ENCODE measurements around the gene ITPA. TPM values are rescaled to one million over a fixed set of nuclear protein-coding genes. Genes with fewer than 3 reads are reported as not detected.

Gene ITPA
- total and polyA plus RNA-seq, 2 of the 4 experiments (the other 2 are of a cell fraction), result 32.4 to 49.0 TPM

- ATAC-seq (ENCODE audit: low read depth), result no peak
- Histone ChIP-seq H2BK20ac (ENCODE audit: low read depth, low read length) (no peak overlapping the region), H2BK5ac (ENCODE audit: low read depth, low read length, poor library complexity, severe bottlenecking) (no peak overlapping the region), H4K91ac (ENCODE audit: insufficient read depth, low read depth, low read length) (no peak overlapping the region), H2AK5ac (ENCODE audit: low read depth, low read length) (no peak overlapping the region), H3K4me3 (ENCODE audit: insufficient read depth, low read depth, low read length) (no peak overlapping the region), H3K27ac (ENCODE audit: insufficient read depth, low read length) (no peak overlapping the region), H2BK120ac (ENCODE audit: low read depth, low read length) (no peak overlapping the region), H2BK15ac (ENCODE audit: low read depth, low read length) (no peak overlapping the region), H3K56ac (ENCODE audit: extremely low read depth, insufficient read depth, low read length) (no peak overlapping the region), H3K4ac (ENCODE audit: low read depth, low read length) (no peak overlapping the region), H3K9me3 (ENCODE audit: control insufficient read depth, insufficient read depth, low read length) (no peaks in the 10 kb centered on the region), H4K20me1 (ENCODE audit: insufficient read depth, low read length) (peaks cover 6% of the 10 kb centered on the region; the same call in 1 of the 2 replicates), H3K36me3 (ENCODE audit: control insufficient read depth, insufficient read depth, low read length) (peaks cover 50% of the 10 kb centered on the region), H3K9ac (ENCODE audit: low read depth, low read length) (no peak overlapping the region), H3K9me1 (ENCODE audit: insufficient read depth, low read length) (peaks cover 8% of the 10 kb centered on the region; the same call in 1 of the 2 replicates), H4K8ac (ENCODE audit: low read depth in 2 of 2, low read length in 2 of 2) (no peak overlapping the region), H2AFZ (replicated peaks; ENCODE audit: low read length, poor library complexity) (no peak overlapping the region), H3K4me1 (ENCODE audit: control insufficient read depth, insufficient read depth, low read length) (peaks cover 2% of the 10 kb centered on the region), H4K5ac (ENCODE audit: low read depth, low read length) (no peak overlapping the region), H3K79me1 (ENCODE audit: low read depth in 1 of 2, low read length in 2 of 2) (no peaks in the 10 kb centered on the region), H3K23ac (ENCODE audit: low read depth, low read length) (no peak overlapping the region), H2AK9ac (replicated peaks; ENCODE audit: low read depth, low read length, poor library complexity) (no peak overlapping the region), H3K4me2 (ENCODE audit: low read depth, low read length) (no peak overlapping the region), H3K27me3 (ENCODE audit: control insufficient read depth, insufficient read depth, low read length) (no peaks in the 10 kb centered on the region), H3K18ac (ENCODE audit: low read depth, low read length) (no peak overlapping the region), H3K14ac (replicated peaks; ENCODE audit: low read depth, low read length) (no peak overlapping the region)
- CTCF ChIA-PET, result interaction anchor here (1.2 kb wide), 1 partner anchor 10 kb away, joined by 4 read pairs; no protein-coding TSS in a partner anchor
- intact Hi-C loops (cut with micrococcal nuclease), result no loop called here
- no peak for DNase-seq
- TF ChIP-seq NFE2L2 (IDR thresholded peaks at IDR 0.05; ENCODE audit: low read depth, low read length) (no peak), RCOR1 (IDR thresholded peaks at IDR 0.05; ENCODE audit: insufficient replicate concordance, low read length) (no peak), CTCF (conservative IDR thresholded peaks at IDR 0.05; ENCODE audit: low read depth, low read length) (no peak), POLR2A (IDR thresholded peaks at IDR 0.05; ENCODE audit: low read depth, low read length) (no peak), FOS (IDR thresholded peaks at IDR 0.05; ENCODE audit: low read depth, low read length) (no peak)
- POLR2A ChIA-PET (ENCODE audit: unreplicated experiment), result no interaction called here
- no CpG with 5 or more reads among the region's 5 CpGs for WGBS, 2 experiments (ENCODE audit: extremely low coverage in 2 of 2, insufficient read length in 1 of 2)
- in situ Hi-C loops (cut with MboI; ENCODE audit: low sequenced_read_pairs), result no loop called here
- no TSS peak for BruUV-seq (replicated peaks)
- dilution Hi-C loops (cut with HindIII; ENCODE audit: low sequenced_read_pairs, unreplicated experiment), result no loop called here
These were observed 49.1 kb downstream of the ITPA start for GRCh38 chr20:3258429-3258828.

Data from IMR-90 (cell line).